SU-DHL-6 (cell line): Measurements from ENCODE around the gene INPP4B.

ENCODE experiments used
- H2AFZ ChIP-seq: fragments of 200-600 bp; sonication (generic); 2 replicates; pipeline ENCODE4 v1.6.1; 2014; ENCODE audit warnings: low read depth, mild to moderate bottlenecking, moderate library complexity, mixed read lengths, antibody characterized with exemption, low read length; ENCODE audit not compliant: severe bottlenecking
- H3F3A ChIP-seq: fragments of 200-600 bp; shearing (Covaris generic); 2 replicates; pipeline ENCODE4 v1.6.0; 2016; ENCODE audit warnings: antibody characterized with exemption, mild to moderate bottlenecking; ENCODE audit not compliant: insufficient read depth
- H3K27ac ChIP-seq: fragments of 200-600 bp; sonication (generic); 2 replicates; pipeline ENCODE4 v1.5.1; 2016; ENCODE audit warnings: low read depth, mild to moderate bottlenecking, low read length, moderate library complexity, mixed read lengths
- H3K27me3 ChIP-seq: fragments of 200-600 bp; sonication (generic), shearing (Covaris generic); 2 replicates; pipeline ENCODE4 v1.6.0; 2014; ENCODE audit warnings: mild to moderate bottlenecking, low read length
- H3K36me3 ChIP-seq: fragments of 200-600 bp; sonication (generic); 2 replicates; pipeline ENCODE4 v1.6.1; 2014; ENCODE audit warnings: mild to moderate bottlenecking, low read length, mixed read lengths
- H3K4me2 ChIP-seq: fragments of 300-600, 200-600 bp; shearing (Covaris generic), sonication (generic); 2 replicates; pipeline ENCODE4 v1.6.0; 2014; ENCODE audit warnings: low read length, low read depth, mild to moderate bottlenecking; ENCODE audit not compliant: poor library complexity, severe bottlenecking
- H3K4me3 ChIP-seq: fragments of 200-600 bp; sonication (generic); 2 replicates; pipeline ENCODE4 v1.5.1; 2014; ENCODE audit warnings: antibody characterized with exemption, low read length, mild to moderate bottlenecking, mixed read lengths; ENCODE audit not compliant: insufficient read depth, poor library complexity, severe bottlenecking
- H3K79me2 ChIP-seq: fragments of 200-600 bp; sonication (generic); 2 replicates; pipeline ENCODE4 v1.6.1; 2014; ENCODE audit warnings: mild to moderate bottlenecking, low read length, moderate library complexity; ENCODE audit not compliant: insufficient read depth
- H3K9ac ChIP-seq: fragments of 200-600 bp; sonication (generic); 2 replicates; pipeline ENCODE4 v1.7.0; 2014; ENCODE audit warnings: mild to moderate bottlenecking, low read length
- H3K9me2 ChIP-seq: fragments of 200-600 bp; sonication (generic); replicated peaks from 2 replicates; pipeline ENCODE4 v1.6.1; 2014; ENCODE audit warnings: low read length; ENCODE audit not compliant: insufficient read depth
- H3K9me3 ChIP-seq: fragments of 200-600 bp; sonication (generic); 2 replicates; pipeline ENCODE4 v1.6.1; 2014; ENCODE audit warnings: low read length, mixed read lengths; ENCODE audit not compliant: insufficient read depth
- H4K20me1 ChIP-seq: fragments of 200-600 bp; sonication (generic); 2 replicates; pipeline ENCODE4 v1.6.1; 2014; ENCODE audit warnings: low read depth, mild to moderate bottlenecking, antibody characterized with exemption, low read length, moderate library complexity, mixed read lengths
- EZH2phosphoT487 ChIP-seq: fragments of 200-600 bp; sonication (generic), shearing (Covaris generic); conservative IDR thresholded peaks from 2 replicates; pipeline ENCODE4 v1.6.1; 2018; ENCODE audit warnings: mild to moderate bottlenecking, antibody characterized with exemption, low read length, moderate library complexity, mixed read lengths
- TF ChIP-seq, protein P1 (sequence below): fragments of 200-600 bp; sonication (generic); IDR thresholded peaks from one replicate; pipeline ENCODE4 v1.5.1; 2017; ENCODE audit warnings: antibody characterized with exemption, mild to moderate bottlenecking, low read length, moderate library complexity; ENCODE audit not compliant: insufficient read depth, poor library complexity, severe bottlenecking

INPP4B gene

DNA sequence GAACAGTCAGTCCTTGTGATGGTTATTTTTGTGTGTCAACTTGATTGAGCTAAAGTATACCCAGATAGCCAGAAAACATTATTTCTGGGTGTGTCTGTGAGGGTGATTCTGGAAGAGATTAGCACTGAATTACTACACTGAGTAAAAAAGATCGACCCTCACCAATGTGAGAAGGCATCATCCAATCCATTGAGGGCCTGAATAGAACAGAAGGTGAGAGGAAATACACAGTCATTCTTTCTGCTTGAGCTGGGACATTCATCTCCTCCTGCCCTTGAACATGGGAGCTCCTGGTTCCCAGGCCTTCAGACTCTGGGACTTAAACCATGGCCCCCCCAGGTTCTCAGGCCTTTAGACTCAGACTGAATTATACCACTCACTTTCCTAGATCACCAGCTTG, 22.3 kb downstream of the INPP4B start:
- H3K9ac ChIP-seq, result no peak overlapping the region
- TF ChIP-seq, protein P1, sequence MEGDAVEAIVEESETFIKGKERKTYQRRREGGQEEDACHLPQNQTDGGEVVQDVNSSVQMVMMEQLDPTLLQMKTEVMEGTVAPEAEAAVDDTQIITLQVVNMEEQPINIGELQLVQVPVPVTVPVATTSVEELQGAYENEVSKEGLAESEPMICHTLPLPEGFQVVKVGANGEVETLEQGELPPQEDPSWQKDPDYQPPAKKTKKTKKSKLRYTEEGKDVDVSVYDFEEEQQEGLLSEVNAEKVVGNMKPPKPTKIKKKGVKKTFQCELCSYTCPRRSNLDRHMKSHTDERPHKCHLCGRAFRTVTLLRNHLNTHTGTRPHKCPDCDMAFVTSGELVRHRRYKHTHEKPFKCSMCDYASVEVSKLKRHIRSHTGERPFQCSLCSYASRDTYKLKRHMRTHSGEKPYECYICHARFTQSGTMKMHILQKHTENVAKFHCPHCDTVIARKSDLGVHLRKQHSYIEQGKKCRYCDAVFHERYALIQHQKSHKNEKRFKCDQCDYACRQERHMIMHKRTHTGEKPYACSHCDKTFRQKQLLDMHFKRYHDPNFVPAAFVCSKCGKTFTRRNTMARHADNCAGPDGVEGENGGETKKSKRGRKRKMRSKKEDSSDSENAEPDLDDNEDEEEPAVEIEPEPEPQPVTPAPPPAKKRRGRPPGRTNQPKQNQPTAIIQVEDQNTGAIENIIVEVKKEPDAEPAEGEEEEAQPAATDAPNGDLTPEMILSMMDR, result no peak
- TF ChIP-seq EZH2phosphoT487, result no peak
- H3K27ac ChIP-seq, result no peak overlapping the region
- no peak overlapping the region for H3K4me3 ChIP-seq
- H3K27me3 ChIP-seq, result no peaks in the 10 kb centered on the region
- no peaks in the 10 kb centered on the region for H3K9me3 ChIP-seq
- H4K20me1 ChIP-seq, result no peaks in the 10 kb centered on the region
- no peak overlapping the region for H2AFZ ChIP-seq
- no peaks in the 10 kb centered on the region for H3K79me2 ChIP-seq
- no peak overlapping the region for H3K4me2 ChIP-seq
- H3K9me2 ChIP-seq, result no peaks in the 10 kb centered on the region
- no peaks in the 10 kb centered on the region for H3K36me3 ChIP-seq
- no peaks in the 10 kb centered on the region for H3F3A ChIP-seq

DNA sequence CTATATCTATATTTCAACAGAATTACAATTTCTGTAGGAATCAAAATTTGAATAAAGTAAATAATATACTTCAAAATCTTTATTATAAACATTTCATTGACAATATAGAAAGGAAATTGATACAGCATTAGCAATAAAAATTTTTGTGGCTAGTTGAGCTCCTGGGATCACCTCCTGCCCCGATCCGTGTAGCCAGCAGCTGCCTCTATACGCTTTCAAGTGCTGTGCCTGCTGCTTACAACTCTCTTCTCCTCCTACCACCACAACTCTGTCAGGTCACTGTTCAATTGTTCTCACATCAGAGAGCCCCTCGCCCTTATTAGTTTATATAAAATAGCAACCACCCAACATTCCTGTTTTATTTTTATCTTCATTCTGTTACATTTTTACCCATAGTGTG, 27.6 kb downstream of the INPP4B start:
- Histone ChIP-seq H3K36me3 (no peaks in the 10 kb centered on the region), H3K4me2 (no peak overlapping the region), H3K27me3 (no peaks in the 10 kb centered on the region), H3K9me3 (no peaks in the 10 kb centered on the region), H3K9me2 (no peaks in the 10 kb centered on the region), H3K4me3 (no peak overlapping the region), H3F3A (no peaks in the 10 kb centered on the region), H3K27ac (no peak overlapping the region), H3K9ac (no peak overlapping the region), H2AFZ (no peak overlapping the region), H4K20me1 (no peaks in the 10 kb centered on the region), H3K79me2 (no peaks in the 10 kb centered on the region)
- no peak for TF ChIP-seq EZH2phosphoT487
- TF ChIP-seq, protein P1, result no peak

DNA sequence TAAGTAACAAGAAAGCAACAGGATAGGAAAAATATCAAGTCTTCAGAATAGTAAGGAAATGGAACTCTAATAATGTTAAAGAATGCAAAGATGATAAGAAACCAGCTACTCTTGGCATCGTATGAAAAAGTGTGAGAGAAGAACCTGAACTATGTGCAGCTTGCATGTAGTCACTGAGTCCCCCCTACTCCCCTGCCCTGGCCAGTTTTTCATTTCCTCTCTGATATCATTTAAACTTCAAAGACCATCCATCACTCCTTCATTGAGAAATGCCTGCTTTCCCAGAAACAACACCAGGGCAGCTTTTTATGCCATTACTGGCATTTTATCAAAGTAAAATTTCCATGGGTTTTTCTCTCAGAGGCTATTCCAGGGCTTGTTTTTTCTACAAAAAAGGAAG, 28.1 kb downstream of the INPP4B start:
- H3K27ac ChIP-seq, result no peak overlapping the region
- H3K36me3 ChIP-seq, result no peaks in the 10 kb centered on the region
- H3K9me2 ChIP-seq, result no peaks in the 10 kb centered on the region
- no peaks in the 10 kb centered on the region for H3F3A ChIP-seq
- H3K79me2 ChIP-seq, result no peaks in the 10 kb centered on the region
- H2AFZ ChIP-seq, result no peak overlapping the region
- H4K20me1 ChIP-seq, result no peaks in the 10 kb centered on the region
- H3K9me3 ChIP-seq, result no peaks in the 10 kb centered on the region
- no peak overlapping the region for H3K4me3 ChIP-seq
- TF ChIP-seq, protein P1, result no peak
- TF ChIP-seq EZH2phosphoT487, result no peak
- H3K9ac ChIP-seq, result no peak overlapping the region
- no peak overlapping the region for H3K4me2 ChIP-seq
- H3K27me3 ChIP-seq, result no peaks in the 10 kb centered on the region
